DOHH2 (cell line): ENCODE results near the gene SCGB2B2.

ENCODE experiments used
- H3F3A ChIP-seq: fragments of 200-600 bp; sonication (generic), shearing (Covaris generic); 2 replicates; pipeline ENCODE4 v1.6.0; 2016; ENCODE audit warnings: antibody characterized with exemption, mild to moderate bottlenecking; ENCODE audit not compliant: control insufficient read depth, insufficient read depth
- H3K27ac ChIP-seq: fragments of 200-600 bp; sonication (generic); 2 replicates; pipeline ENCODE4 v1.5.1; 2014; ENCODE audit warnings: low read depth, mild to moderate bottlenecking, low read length, moderate library complexity
- H3K27me3 ChIP-seq: fragments of 200-600 bp; sonication (generic); 2 replicates; pipeline ENCODE4 v1.6.1; 2014; ENCODE audit warnings: mild to moderate bottlenecking, low read length, mixed read lengths; ENCODE audit not compliant: control insufficient read depth
- H3K36me3 ChIP-seq: fragments of 200-600 bp; sonication (generic); 2 replicates; pipeline ENCODE4 v1.6.1; 2014; ENCODE audit warnings: mild to moderate bottlenecking, low read length, moderate library complexity, mixed read lengths; ENCODE audit not compliant: control insufficient read depth
- H3K4me1 ChIP-seq: fragments of 200-600 bp; sonication (generic); 2 replicates; pipeline ENCODE4 v1.6.1; 2014; ENCODE audit warnings: mild to moderate bottlenecking, low read length, mixed read lengths; ENCODE audit not compliant: control insufficient read depth
- H3K4me2 ChIP-seq: fragments of 200-600 bp; sonication (generic); 2 replicates; pipeline ENCODE4 v1.6.0; 2014; ENCODE audit warnings: mild to moderate bottlenecking, low read length, moderate library complexity
- H3K4me3 ChIP-seq: fragments of 200-600 bp; sonication (generic); 2 replicates; pipeline ENCODE4 v1.5.1; 2014; ENCODE audit warnings: mild to moderate bottlenecking, low read length, mixed read lengths
- H3K79me2 ChIP-seq: fragments of 200-600 bp; sonication (generic); 2 replicates; pipeline ENCODE4 v1.6.1; 2014; ENCODE audit warnings: mild to moderate bottlenecking, low read length, mixed read lengths; ENCODE audit not compliant: control insufficient read depth
- H3K9me2 ChIP-seq: fragments of 200-600 bp; sonication (generic); replicated peaks from 2 replicates; pipeline ENCODE4 v1.6.1; 2014; ENCODE audit warnings: mild to moderate bottlenecking, low read length, mixed read lengths; ENCODE audit not compliant: control insufficient read depth
- H3K9me3 ChIP-seq: fragments of 200-600 bp; sonication (generic); 2 replicates; pipeline ENCODE4 v1.6.1; 2014; ENCODE audit warnings: antibody characterized with exemption, low read length, mixed read lengths; ENCODE audit not compliant: control insufficient read depth, insufficient read depth
- H4K20me1 ChIP-seq: fragments of 200-600 bp; sonication (generic); 2 replicates; pipeline ENCODE4 v1.6.0; 2014; ENCODE audit warnings: low read depth, mild to moderate bottlenecking, antibody characterized with exemption, low read length, moderate library complexity; ENCODE audit not compliant: control insufficient read depth, insufficient read depth
- EZH2phosphoT487 ChIP-seq: fragments of 200-600 bp; sonication (generic); IDR thresholded peaks from 2 replicates; pipeline ENCODE4 v1.6.1; 2017; ENCODE audit warnings: borderline replicate concordance, mild to moderate bottlenecking, antibody characterized with exemption, low read length, moderate library complexity, mixed read lengths
- TF ChIP-seq, protein P1 (sequence below): fragments of 200-600 bp; sonication (generic); IDR thresholded peaks from one replicate; pipeline ENCODE4 v1.5.1; 2014; ENCODE audit warnings: antibody characterized with exemption, mild to moderate bottlenecking, low read depth, low read length; ENCODE audit not compliant: poor library complexity, severe bottlenecking

Gene SCGB2B2

DNA sequence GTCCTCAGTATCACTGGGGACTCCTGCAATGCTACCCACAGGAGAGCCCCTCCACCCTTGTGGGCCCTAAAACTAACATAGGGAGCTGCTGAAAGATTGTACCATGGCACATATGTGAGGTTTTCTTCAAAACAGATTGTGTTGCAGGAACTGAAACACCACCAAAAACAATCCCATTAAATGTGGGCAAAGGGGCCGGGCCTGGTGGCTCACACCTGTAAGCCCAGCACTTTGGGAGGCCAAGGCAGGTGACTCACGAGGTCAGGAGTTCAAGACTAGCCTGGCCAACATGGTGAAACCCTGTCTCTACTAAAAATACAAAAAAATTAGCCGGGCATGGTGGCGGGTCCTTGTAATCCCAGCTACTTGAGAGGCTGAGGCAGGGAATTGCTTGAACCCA, 34.7 kb downstream of the SCGB2B2 start:
- no peak overlapping the region for H3K4me2 ChIP-seq
- TF ChIP-seq, protein P1, sequence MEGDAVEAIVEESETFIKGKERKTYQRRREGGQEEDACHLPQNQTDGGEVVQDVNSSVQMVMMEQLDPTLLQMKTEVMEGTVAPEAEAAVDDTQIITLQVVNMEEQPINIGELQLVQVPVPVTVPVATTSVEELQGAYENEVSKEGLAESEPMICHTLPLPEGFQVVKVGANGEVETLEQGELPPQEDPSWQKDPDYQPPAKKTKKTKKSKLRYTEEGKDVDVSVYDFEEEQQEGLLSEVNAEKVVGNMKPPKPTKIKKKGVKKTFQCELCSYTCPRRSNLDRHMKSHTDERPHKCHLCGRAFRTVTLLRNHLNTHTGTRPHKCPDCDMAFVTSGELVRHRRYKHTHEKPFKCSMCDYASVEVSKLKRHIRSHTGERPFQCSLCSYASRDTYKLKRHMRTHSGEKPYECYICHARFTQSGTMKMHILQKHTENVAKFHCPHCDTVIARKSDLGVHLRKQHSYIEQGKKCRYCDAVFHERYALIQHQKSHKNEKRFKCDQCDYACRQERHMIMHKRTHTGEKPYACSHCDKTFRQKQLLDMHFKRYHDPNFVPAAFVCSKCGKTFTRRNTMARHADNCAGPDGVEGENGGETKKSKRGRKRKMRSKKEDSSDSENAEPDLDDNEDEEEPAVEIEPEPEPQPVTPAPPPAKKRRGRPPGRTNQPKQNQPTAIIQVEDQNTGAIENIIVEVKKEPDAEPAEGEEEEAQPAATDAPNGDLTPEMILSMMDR: no peak
- TF ChIP-seq EZH2phosphoT487: no peak
- H3F3A ChIP-seq: no peaks in the 10 kb centered on the region
- no peak overlapping the region for H3K27ac ChIP-seq
- H3K4me1 ChIP-seq: no peaks in the 10 kb centered on the region
- H3K36me3 ChIP-seq: no peaks in the 10 kb centered on the region
- H3K27me3 ChIP-seq: no peaks in the 10 kb centered on the region
- H3K4me3 ChIP-seq: no peak overlapping the region
- no peaks in the 10 kb centered on the region for H3K9me3 ChIP-seq
- H4K20me1 ChIP-seq: no peaks in the 10 kb centered on the region
- H3K9me2 ChIP-seq: no peaks in the 10 kb centered on the region
- H3K79me2 ChIP-seq: no peaks in the 10 kb centered on the region

DNA sequence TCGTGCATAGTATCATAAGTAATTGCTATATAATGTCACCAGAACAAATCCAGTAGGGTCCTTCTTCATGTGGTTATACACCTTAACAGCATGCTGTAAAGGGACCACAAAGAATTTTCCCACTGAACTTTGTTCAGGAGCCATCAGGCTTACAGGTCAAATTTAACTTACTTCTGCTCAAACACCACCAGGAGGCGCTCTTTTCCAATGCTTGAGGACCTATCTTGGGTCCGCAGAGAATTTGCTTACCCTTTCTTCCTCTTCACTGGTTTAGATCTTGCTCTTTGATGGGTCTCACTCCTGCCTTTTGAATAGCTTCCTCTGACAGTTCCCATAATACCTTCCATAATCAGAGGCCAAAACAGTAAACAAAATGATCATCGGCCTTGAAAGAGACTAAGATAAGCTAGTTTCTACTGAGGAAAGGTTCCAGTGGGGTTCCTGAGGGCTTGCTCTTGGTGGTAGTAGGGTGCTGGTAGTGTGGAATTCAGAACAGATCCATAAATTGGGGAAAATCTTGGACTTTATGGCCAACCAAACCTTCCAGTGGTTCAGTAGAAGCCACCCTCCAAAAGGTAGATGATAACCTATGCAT, 37.4 kb downstream of the SCGB2B2 start:
- H4K20me1 ChIP-seq: no peaks in the 10 kb centered on the region
- H3F3A ChIP-seq: no peaks in the 10 kb centered on the region
- TF ChIP-seq, protein P1: peak; percentile 84
- no peak for TF ChIP-seq EZH2phosphoT487
- H3K9me3 ChIP-seq: no peaks in the 10 kb centered on the region
- H3K27ac ChIP-seq: no peak overlapping the region
- H3K36me3 ChIP-seq: no peaks in the 10 kb centered on the region
- H3K79me2 ChIP-seq: no peaks in the 10 kb centered on the region
- no peaks in the 10 kb centered on the region for H3K4me1 ChIP-seq
- no peaks in the 10 kb centered on the region for H3K9me2 ChIP-seq
- H3K4me3 ChIP-seq: no peak overlapping the region
- no peaks in the 10 kb centered on the region for H3K27me3 ChIP-seq
- no peak overlapping the region for H3K4me2 ChIP-seq

DNA sequence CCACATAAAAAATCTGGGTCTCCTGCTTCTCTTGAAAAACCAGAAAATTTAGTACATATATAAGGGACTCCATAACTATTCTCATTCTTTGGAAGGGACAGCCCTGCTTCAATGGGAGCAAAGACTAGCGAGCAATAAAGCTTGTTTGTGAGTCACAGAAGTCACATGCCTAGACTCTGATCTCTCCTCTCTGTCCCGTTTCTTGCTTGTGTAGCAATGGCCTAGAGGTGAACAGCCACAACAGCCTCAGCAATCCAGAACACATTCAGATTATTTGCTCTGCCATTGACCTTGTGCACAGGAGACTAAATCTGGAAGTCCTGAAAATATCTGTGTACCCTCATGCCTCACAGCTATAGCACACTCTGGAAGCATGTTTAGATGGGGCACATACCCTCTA, 43.2 kb downstream of the SCGB2B2 start:
- H3K36me3 ChIP-seq: no peaks in the 10 kb centered on the region
- TF ChIP-seq, protein P1: no peak
- H3K9me3 ChIP-seq: no peaks in the 10 kb centered on the region
- H3K27ac ChIP-seq: no peak overlapping the region
- no peak overlapping the region for H3K4me3 ChIP-seq
- H3K79me2 ChIP-seq: no peaks in the 10 kb centered on the region
- no peaks in the 10 kb centered on the region for H3K9me2 ChIP-seq
- H3K27me3 ChIP-seq: no peaks in the 10 kb centered on the region
- H3F3A ChIP-seq: no peaks in the 10 kb centered on the region
- no peaks in the 10 kb centered on the region for H3K4me1 ChIP-seq
- H3K4me2 ChIP-seq: no peak overlapping the region
- no peaks in the 10 kb centered on the region for H4K20me1 ChIP-seq
